ENCODE data around the gene CMAS.

GRCh38 chr12:22039361-22039760 is 6.7 kb upstream of the CMAS start:
- TF ChIP-seq SIN3A (IDR thresholded peaks at IDR 0.05; ENCODE audit: borderline replicate concordance, insufficient read depth, low read length) (no peak), POLR2AphosphoS5 (IDR thresholded peaks at IDR 0.05; ENCODE audit: low read depth, low read length) (no peak)

Data from PFSK-1 (cell line).